ENCODE results near the gene CNTN2.

DNA sequence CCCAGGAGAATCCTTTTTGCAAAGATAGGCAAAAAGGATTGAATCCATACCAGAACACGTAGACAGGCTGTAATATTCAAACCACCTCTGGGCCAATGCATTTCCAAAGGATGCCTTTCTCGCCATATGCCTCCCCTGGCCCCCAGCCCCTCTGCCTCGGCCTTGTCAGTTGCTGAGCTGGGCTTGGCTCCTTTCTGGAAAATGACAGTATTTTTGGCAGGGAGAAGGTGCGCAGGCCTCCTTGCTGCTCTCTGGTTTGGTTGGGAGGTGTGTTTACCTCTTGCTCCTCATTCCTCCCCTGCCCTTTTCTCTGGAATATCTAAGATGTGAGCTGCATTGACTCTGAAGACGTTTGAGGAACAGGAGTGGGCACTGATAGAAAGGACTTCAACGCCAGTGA lies 26.0 kb upstream of the CNTN2 start:
- TF ChIP-seq CTCF (IDR thresholded peaks at IDR 0.05; ENCODE audit: low read length) = no peak
- TF ChIP-seq EZH2 (optimal IDR thresholded peaks at IDR 0.05; ENCODE audit: low read depth, low read length) = no peak
- TF ChIP-seq EZH2phosphoT487 (IDR thresholded peaks at IDR 0.05; ENCODE audit: low read length) = no peak

Measured in MM.1S (cell line).